Measurements from ENCODE around the gene UBE2J1. TPM values are rescaled to one million over a fixed set of nuclear protein-coding genes. Genes with fewer than 3 reads are reported as not detected.
A peak's percentile ranks its signal among the peaks of the same experiment; 100 is the strongest.
"Not testable (repeated sequence)": the region's sequence is repeated elsewhere in the genome, so short reads cannot be mapped to it uniquely, and the experiment has no call there.

Gene UBE2J1
- total and polyA plus RNA-seq, 8 donors: 33.5 to 62.2 (median 52.7) TPM

DNA sequence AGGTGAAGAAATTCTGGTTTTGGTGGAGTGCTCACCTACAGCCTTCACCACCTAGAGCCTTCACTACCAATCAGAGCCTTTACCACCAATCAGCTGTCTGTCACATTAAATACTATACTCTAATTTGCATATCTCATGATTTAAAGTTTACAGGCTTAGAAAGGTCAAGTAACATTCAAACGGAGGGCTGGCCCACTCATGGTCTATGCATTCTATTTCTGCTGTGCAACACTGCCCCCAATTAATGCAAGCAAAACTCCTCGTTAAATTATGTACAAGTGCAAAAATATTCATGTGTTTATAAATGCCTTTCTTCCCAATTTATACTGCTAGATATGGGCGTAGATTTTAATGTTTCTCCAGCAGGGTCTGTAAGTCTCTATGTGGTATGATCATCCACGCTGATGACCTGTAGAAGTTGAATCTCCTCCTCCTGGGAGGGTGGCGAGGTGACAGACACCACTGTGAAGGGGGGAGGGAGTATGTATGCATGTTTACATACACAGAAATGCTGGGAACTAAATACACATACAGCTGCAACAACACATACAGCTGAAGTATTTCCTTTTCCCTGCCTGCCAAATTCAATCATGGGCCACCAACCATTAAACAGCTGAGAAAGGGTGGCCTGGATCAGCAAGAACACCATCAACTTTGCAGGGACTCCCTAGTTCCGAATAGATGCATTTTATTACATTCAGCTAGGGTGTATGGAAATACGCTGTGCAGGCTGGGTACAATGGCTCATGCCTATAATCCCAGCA, 46.4 kb upstream of the UBE2J1 start:
- TF ChIP-seq, protein P1, sequence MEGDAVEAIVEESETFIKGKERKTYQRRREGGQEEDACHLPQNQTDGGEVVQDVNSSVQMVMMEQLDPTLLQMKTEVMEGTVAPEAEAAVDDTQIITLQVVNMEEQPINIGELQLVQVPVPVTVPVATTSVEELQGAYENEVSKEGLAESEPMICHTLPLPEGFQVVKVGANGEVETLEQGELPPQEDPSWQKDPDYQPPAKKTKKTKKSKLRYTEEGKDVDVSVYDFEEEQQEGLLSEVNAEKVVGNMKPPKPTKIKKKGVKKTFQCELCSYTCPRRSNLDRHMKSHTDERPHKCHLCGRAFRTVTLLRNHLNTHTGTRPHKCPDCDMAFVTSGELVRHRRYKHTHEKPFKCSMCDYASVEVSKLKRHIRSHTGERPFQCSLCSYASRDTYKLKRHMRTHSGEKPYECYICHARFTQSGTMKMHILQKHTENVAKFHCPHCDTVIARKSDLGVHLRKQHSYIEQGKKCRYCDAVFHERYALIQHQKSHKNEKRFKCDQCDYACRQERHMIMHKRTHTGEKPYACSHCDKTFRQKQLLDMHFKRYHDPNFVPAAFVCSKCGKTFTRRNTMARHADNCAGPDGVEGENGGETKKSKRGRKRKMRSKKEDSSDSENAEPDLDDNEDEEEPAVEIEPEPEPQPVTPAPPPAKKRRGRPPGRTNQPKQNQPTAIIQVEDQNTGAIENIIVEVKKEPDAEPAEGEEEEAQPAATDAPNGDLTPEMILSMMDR (IDR thresholded peaks at IDR 0.05): no peak
- peaks cover 0 to 19% of the 10 kb centered on the region in 2 donors for H3K4me1 ChIP-seq
- H3K4me3 ChIP-seq: no peak overlapping the region
- no peaks in the 10 kb centered on the region for H3K36me3 ChIP-seq
- no peaks in the 10 kb centered on the region for H3K27me3 ChIP-seq
- DNase-seq (peak in 1 of 4 donors; percentile 24), ATAC-seq (no peak)
- intact Hi-C loops (cut with DNase I): no loop called here
- H3K27ac ChIP-seq: no peak overlapping the region
- no peaks in the 10 kb centered on the region for H3K9me3 ChIP-seq

DNA sequence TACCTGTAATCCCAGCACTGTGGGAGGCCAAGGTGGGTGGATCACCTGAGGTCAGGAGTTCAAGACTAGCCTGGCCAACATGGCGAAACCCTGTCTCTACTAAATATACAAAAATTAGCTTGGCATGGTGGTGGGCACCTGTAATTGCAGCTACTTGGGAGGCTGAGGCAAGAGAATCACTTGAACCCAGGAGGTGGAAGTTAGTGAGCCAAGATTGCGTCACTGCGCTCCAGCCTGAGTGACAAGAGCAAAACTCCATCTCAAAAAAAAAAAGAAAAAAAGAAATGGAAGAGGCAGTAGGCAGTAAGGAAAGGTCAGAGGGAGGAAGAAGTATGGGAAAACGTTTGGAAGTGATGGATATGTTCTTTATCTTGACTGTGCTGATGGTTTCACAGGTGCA, 45.4 kb upstream of the UBE2J1 start:
- H3K27ac ChIP-seq; H3K9me3 ChIP-seq; H3K36me3 ChIP-seq; DNase-seq; H3K4me3 ChIP-seq; intact Hi-C loops (cut with DNase I); H3K27me3 ChIP-seq; ATAC-seq: not testable (repeated sequence)
- H3K4me1 ChIP-seq: peaks cover 0 to 19% of the 10 kb centered on the region in 2 donors

DNA sequence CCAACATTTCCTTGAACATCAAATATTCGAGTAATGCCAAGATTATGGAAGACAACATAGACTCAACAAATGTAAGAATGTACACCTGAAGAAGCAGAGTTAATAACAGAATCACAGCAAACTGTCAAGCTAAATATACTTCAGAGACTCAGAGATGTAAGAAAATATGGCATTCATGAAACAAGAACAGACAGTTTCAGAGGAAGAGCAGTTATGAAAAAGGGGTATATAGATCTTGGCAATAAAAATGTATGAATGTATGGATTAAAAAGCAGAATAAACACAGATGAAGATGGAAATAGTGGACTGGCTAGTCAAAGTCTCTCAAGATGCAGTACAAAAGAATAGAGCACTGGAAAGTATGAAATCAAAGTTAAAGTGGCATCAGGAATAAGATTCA, 41.1 kb upstream of the UBE2J1 start:
- TF ChIP-seq, protein P1 (IDR thresholded peaks at IDR 0.05): no peak
- no peak overlapping the region for H3K27ac ChIP-seq
- ATAC-seq: no peak
- no peak for DNase-seq
- H3K4me3 ChIP-seq: no peak overlapping the region
- H3K4me1 ChIP-seq: peaks cover 0 to 4% of the 10 kb centered on the region in 2 donors
- intact Hi-C loops (cut with DNase I): no loop called here
- H3K9me3 ChIP-seq: no peaks in the 10 kb centered on the region
- H3K27me3 ChIP-seq: no peaks in the 10 kb centered on the region
- H3K36me3 ChIP-seq: no peaks in the 10 kb centered on the region

DNA sequence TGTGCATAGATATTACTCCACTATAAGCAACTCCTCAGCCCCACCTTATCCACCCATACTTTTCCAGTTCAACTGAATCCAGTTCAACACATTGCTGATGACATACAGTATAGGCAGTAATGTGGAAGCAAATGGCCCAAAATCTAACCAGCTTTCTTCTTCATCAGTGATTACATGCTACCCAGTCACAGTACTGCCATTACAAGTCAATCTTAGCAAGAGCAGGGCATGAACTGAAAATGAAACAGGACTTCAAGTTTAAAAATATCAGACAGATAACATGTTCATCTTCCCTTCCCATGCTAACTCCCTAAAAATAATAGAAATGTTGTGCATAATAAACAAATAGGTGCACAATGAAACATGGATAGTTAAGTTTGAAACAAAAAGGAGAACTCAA, 40.3 kb upstream of the UBE2J1 start:
- no peaks in the 10 kb centered on the region for H3K9me3 ChIP-seq

DNA sequence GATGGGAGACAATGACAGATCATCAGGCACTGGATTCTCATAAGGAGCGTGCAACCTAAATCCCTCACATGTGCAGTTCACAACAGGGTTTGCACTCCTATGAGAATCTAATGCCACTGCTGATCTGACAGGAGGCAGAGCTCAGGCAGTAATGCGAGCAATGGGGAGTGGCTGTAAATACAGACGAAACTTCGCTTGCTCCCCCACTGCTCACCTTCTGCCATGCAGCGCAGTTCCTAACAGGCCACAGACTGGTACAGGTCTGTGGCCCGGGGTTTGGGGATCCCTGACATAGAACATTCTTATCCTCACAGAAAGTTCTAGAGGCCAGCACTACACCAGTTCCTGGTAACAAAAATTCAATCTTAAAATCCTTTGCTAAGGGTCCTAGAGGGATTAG, 36.3 kb upstream of the UBE2J1 start:
- no peaks in the 10 kb centered on the region for H3K27me3 ChIP-seq
- TF ChIP-seq, protein P1 (IDR thresholded peaks at IDR 0.05): no peak
- no peaks in the 10 kb centered on the region for H3K9me3 ChIP-seq
- no peak overlapping the region for H3K27ac ChIP-seq
- ATAC-seq (no peak), DNase-seq (no peak)
- no peaks in the 10 kb centered on the region for H3K36me3 ChIP-seq
- peaks cover 0 to 7% of the 10 kb centered on the region in 2 donors for H3K4me1 ChIP-seq
- no peak overlapping the region for H3K4me3 ChIP-seq
- intact Hi-C loops (cut with DNase I): no loop called here

More for the DNA sequence above, 40.3 kb upstream of the UBE2J1 start:
- no peak for ATAC-seq
- TF ChIP-seq, protein P1 (IDR thresholded peaks at IDR 0.05): no peak
- DNase-seq: no peak
- Histone ChIP-seq H3K4me3 (no peak overlapping the region), H3K36me3 (no peaks in the 10 kb centered on the region), H3K4me1 (peaks cover 0 to under 1% of the 10 kb centered on the region in 2 donors), H3K27me3 (no peaks in the 10 kb centered on the region), H3K27ac (no peak overlapping the region)
- intact Hi-C loops (cut with DNase I): no loop called here
